SK-N-SH (cell line): ENCODE results near the gene CETP. TPM values are rescaled to one million over a fixed set of nuclear protein-coding genes. Genes with fewer than 3 reads are reported as not detected.
"Not testable (repeated sequence)": the region's sequence is repeated elsewhere in the genome, so short reads cannot be mapped to it uniquely, and the experiment has no call there.

ENCODE experiments used
- CTCF ChIA-PET: fragments of 300-600, 350-600 bp; formaldehyde crosslinking; extraction: SDS; loops from one replicate; lab custom pipeline; 2021; lab: Yijun Ruan, JAX
- POLR2A ChIA-PET: fragments of 350-600 bp; sonication (Branson Sonifier 250); formaldehyde crosslinking; extraction: SDS; loops from one replicate; lab custom pipeline; 2020; ENCODE audit warnings: antibody characterized with exemption, inconsistent platforms; lab: Yijun Ruan, JAX
- DNase-seq: peaks from one replicate; pipeline ENCODE4 v3.0.0; 2012
- H2AFZ ChIP-seq: fragments of 200-600 bp; sonication (generic); 2 replicates; pipeline ENCODE4 v1.8.1; 2016; ENCODE audit warnings: antibody characterized with exemption, mild to moderate bottlenecking, low read depth
- H3F3A ChIP-seq: fragments of 200-600 bp; sonication (generic); replicated peaks from 2 replicates; pipeline ENCODE3; 2016; ENCODE audit warnings: antibody characterized with exemption, mild to moderate bottlenecking; ENCODE audit not compliant: insufficient read depth
- H3K27ac ChIP-seq, 2 experiments: fragments of 200-500 bp in 1 of 2; fragments of 200-600 bp in 1 of 2; sonication (Bioruptor generic) in 1 of 2; sonication (generic), shearing (Covaris generic) in 1 of 2; 2 replicates each; pipeline versions ENCODE4 v1.5.1 to v1.6.1; 2014 to 2016; ENCODE audit warnings: low read depth in 2 of 2, inconsistent platforms in 1 of 2, low read length in 1 of 2, mild to moderate bottlenecking in 1 of 2, mixed read lengths in 1 of 2
- H3K27me3 ChIP-seq: fragments of 200-600 bp; sonication (generic), shearing (Covaris generic); 2 replicates; pipeline ENCODE4 v1.6.1; 2016; ENCODE audit warnings: mixed run types; ENCODE audit not compliant: insufficient read depth
- H3K36me3 ChIP-seq, 2 experiments: fragments of 200-500 bp in 1 of 2; fragments of 200-600 bp in 1 of 2; sonication (Bioruptor generic) in 1 of 2; sonication (generic) in 1 of 2; replicated peaks in 1 of 2; 2 replicates each; pipeline versions ENCODE3 to v1.5.1; 2014 to 2016; ENCODE audit warnings: low read length in 1 of 2, mild to moderate bottlenecking in 1 of 2; ENCODE audit not compliant: insufficient read depth in 2 of 2, control insufficient read depth in 1 of 2
- H3K4me1 ChIP-seq, 2 experiments: fragments of 200-500 bp in 1 of 2; fragments of 200-600 bp in 1 of 2; sonication (Bioruptor generic) in 1 of 2; sonication (generic), shearing (Covaris generic) in 1 of 2; 2 replicates each; pipeline versions ENCODE4 v1.5.1 to v1.6.1; 2014 to 2016; ENCODE audit warnings: low read depth in 1 of 2, low read length in 1 of 2, mixed run types in 1 of 2; ENCODE audit not compliant: insufficient read depth in 2 of 2, control insufficient read depth in 1 of 2
- H3K4me2 ChIP-seq: fragments of 200-600 bp; sonication (generic), shearing (Covaris generic); 2 replicates; pipeline ENCODE4 v1.6.1; 2017; ENCODE audit warnings: mixed run types
- H3K4me3 ChIP-seq, 2 experiments: fragments of 200-500 bp in 1 of 2; fragments of 200-600 bp in 1 of 2; sonication (Bioruptor generic) in 1 of 2; sonication (generic), shearing (Covaris generic) in 1 of 2; 2 replicates each; pipeline versions ENCODE4 v1.5.1 to v1.8.1; 2014 to 2016; ENCODE audit warnings: low read depth in 2 of 2, inconsistent platforms in 1 of 2, low read length in 1 of 2, mild to moderate bottlenecking in 1 of 2, mixed read lengths in 1 of 2, moderate library complexity in 1 of 2
- H3K79me2 ChIP-seq: fragments of 200-600 bp; sonication (generic); 2 replicates; pipeline ENCODE4 v1.8.1; 2017; ENCODE audit warnings: mild to moderate bottlenecking; ENCODE audit not compliant: insufficient read depth
- H3K9ac ChIP-seq: fragments of 200-600 bp; sonication (generic); 2 replicates; pipeline ENCODE4 v1.6.1; 2017; ENCODE audit warnings: mixed run types
- H3K9me2 ChIP-seq: fragments of 200-600 bp; sonication (generic); 2 replicates; pipeline ENCODE4 v1.6.1; 2017; ENCODE audit warnings: mixed run types
- H3K9me3 ChIP-seq: fragments of 200-600 bp; sonication (generic); 2 replicates; pipeline ENCODE4 v1.6.1; 2017; ENCODE audit warnings: mixed run types, mild to moderate bottlenecking, moderate library complexity
- H4K20me1 ChIP-seq: fragments of 200-600 bp; sonication (generic); 2 replicates; pipeline ENCODE4 v1.6.1; 2017; ENCODE audit warnings: mild to moderate bottlenecking, mixed run types; ENCODE audit not compliant: insufficient read depth
- CHD2 ChIP-seq: fragments of 150-350 bp; IDR thresholded peaks from 2 replicates; pipeline ENCODE4 v1.6.1; 2018; ENCODE audit warnings: low read length; ENCODE audit not compliant: partially characterized antibody
- ELF1 ChIP-seq: IDR thresholded peaks from 2 replicates; pipeline ENCODE4 v1.4.0; 2012
- EP300 ChIP-seq, 2 experiments: IDR thresholded peaks; 2 replicates each; pipeline versions ENCODE4 v1.4.0 to v1.6.1; 2012; ENCODE audit warnings: borderline replicate concordance in 1 of 2, low read depth in 1 of 2, low read length in 1 of 2
- GABPA ChIP-seq: IDR thresholded peaks from 2 replicates; pipeline ENCODE4 v1.4.0; 2012; ENCODE audit warnings: low read depth, mild to moderate bottlenecking
- JUND ChIP-seq: IDR thresholded peaks from 2 replicates; pipeline ENCODE4 v1.4.0; 2012
- MEF2A ChIP-seq: IDR thresholded peaks from 2 replicates; pipeline ENCODE4 v1.4.0; 2012; ENCODE audit warnings: low read depth, borderline replicate concordance
- PBX3 ChIP-seq: IDR thresholded peaks from 2 replicates; pipeline ENCODE4; 2012
- POLR2AphosphoS5 ChIP-seq: IDR thresholded peaks from 2 replicates; pipeline ENCODE4 v1.6.1; 2012; ENCODE audit warnings: low read depth, low read length
- SIN3A ChIP-seq: IDR thresholded peaks from 2 replicates; pipeline ENCODE4 v1.6.1; 2012; ENCODE audit warnings: low read depth, mild to moderate bottlenecking, low read length, moderate library complexity, borderline replicate concordance
- USF2 ChIP-seq: fragments of 150-350 bp; IDR thresholded peaks from 2 replicates; pipeline ENCODE4 v1.6.1; 2017; ENCODE audit warnings: antibody characterized with exemption, low read length, low read depth, borderline replicate concordance
- WGBS: methylation state at CpG from one replicate; pipeline ENCODE4 v1.1.6; 2017; ENCODE audit warnings: low lambda C conversion rate; 5-methylcytosine and 5-hydroxymethylcytosine counted together
- polyA plus RNA-seq, 3 experiments: library from polyadenylated mRNA; depleted of rRNA; stranded (reverse); fragments of >200 nt; gene quantifications; 2 replicates each; pipeline ENCODE4 v1.2.3, GENCODE V29; 2012
- TF ChIP-seq, protein P1 (sequence below): IDR thresholded peaks from 2 replicates; pipeline ENCODE4 v1.4.0; 2012; ENCODE audit warnings: low read depth

The CETP gene
- polyA plus RNA-seq, 1 of the 3 experiments (the other 2 are of a cell fraction): not detected

GRCh38 chr16:56972403-56973293, 10.9 kb downstream of the CETP start:
- no peak overlapping the region for H3K9ac ChIP-seq
- no peaks in the 10 kb centered on the region for H3K27me3 ChIP-seq
- H2AFZ ChIP-seq: no peak overlapping the region
- no peaks in the 10 kb centered on the region for H3K9me2 ChIP-seq
- ChIA-PET POLR2A (no interaction called here), CTCF (interaction anchor here (0.6 to 2.9 kb wide), 4 partner anchors 8 to 444 kb away, joined by 3 to 14 read pairs (median 3); partner anchors contain the start of gene CETP)
- H3F3A ChIP-seq: peaks cover 6% of the 10 kb centered on the region
- H3K9me3 ChIP-seq: no peaks in the 10 kb centered on the region
- no peak overlapping the region for H3K27ac ChIP-seq
- H3K4me2 ChIP-seq: no peak overlapping the region
- TF ChIP-seq POLR2AphosphoS5 (no peak), SIN3A (no peak)
- no peaks in the 10 kb centered on the region for H4K20me1 ChIP-seq
- no peaks in the 10 kb centered on the region for H3K36me3 ChIP-seq
- no peaks in the 10 kb centered on the region for H3K79me2 ChIP-seq
- 81% methylated on average over 10 of the region's 18 CpGs for WGBS
- DNase-seq: no peak
- H3K4me1 ChIP-seq: peaks cover 0 to 13% of the 10 kb centered on the region in 2 experiments; a peak in 1 of 4 replicates
- H3K4me3 ChIP-seq: no peak overlapping the region

- Histone ChIP-seq H2AFZ (no peak overlapping the region), H3K27me3 (no peaks in the 10 kb centered on the region), H3K9me2 (no peaks in the 10 kb centered on the region), H4K20me1 (no peaks in the 10 kb centered on the region), H3K9me3 (no peaks in the 10 kb centered on the region), H3K36me3 (no peaks in the 10 kb centered on the region), H3K4me1 (peaks cover 0 to 13% of the 10 kb centered on the region in 2 experiments; a peak in 1 of 4 replicates), H3F3A (peaks cover 6% of the 10 kb centered on the region), H3K4me3 (no peak overlapping the region), H3K79me2 (no peaks in the 10 kb centered on the region), H3K4me2 (no peak overlapping the region), H3K27ac (no peak overlapping the region)
- 86% methylated on average over 9 of the region's 9 CpGs for WGBS
- POLR2A ChIA-PET: no interaction called here
- DNase-seq: no peak
- TF ChIP-seq CHD2 (no peak), JUND (no peak), USF2 (no peak), GABPA (no peak), PBX3 (no peak), MEF2A (no peak), ELF1 (no peak), EP300 (IDR thresholded peaks at IDR 0.05; ENCODE audit: borderline replicate concordance in 1 of 2, low read depth in 1 of 2, low read length in 1 of 2) (no peak)
- TF ChIP-seq, protein P1, sequence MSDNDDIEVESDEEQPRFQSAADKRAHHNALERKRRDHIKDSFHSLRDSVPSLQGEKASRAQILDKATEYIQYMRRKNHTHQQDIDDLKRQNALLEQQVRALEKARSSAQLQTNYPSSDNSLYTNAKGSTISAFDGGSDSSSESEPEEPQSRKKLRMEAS: no peak
- TF ChIP-seq, all 33 proteins: peak for 0
- H3K9ac ChIP-seq: no peak overlapping the region
- CTCF ChIA-PET: interaction anchor here (0.6 to 2.9 kb wide), 2 partner anchors 9 to 444 kb away, joined by 3 to 14 read pairs; no protein-coding TSS in a partner anchor
Observed at GRCh38 chr16:56973294-56973689, 11.5 kb downstream of the CETP start.

DNA sequence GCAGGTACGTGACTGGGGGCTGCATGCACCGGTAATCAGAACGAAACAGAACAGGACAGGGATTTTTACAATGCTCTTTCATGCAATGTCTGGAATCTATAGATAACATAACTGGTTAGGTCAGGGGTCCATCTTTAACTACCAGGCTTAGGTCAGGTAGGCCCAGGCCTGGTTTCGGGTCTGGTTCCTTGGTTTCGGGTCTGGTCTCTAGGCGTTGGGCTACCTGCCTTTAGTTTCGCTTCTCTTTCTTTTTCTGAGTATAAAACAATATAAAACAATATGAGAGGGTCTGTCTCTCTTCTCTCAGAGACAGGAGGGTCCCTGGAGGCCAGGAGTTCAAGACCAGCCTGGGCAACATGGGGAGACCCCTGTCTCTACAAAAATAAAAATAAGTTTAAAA, 12.1 kb downstream of the CETP start:
- H2AFZ ChIP-seq, H3K4me3 ChIP-seq, DNase-seq, H4K20me1 ChIP-seq, POLR2A ChIA-PET, H3K36me3 ChIP-seq, H3K79me2 ChIP-seq, H3K27me3 ChIP-seq, H3K9me3 ChIP-seq, H3K27ac ChIP-seq, H3K4me2 ChIP-seq, H3K9me2 ChIP-seq, H3F3A ChIP-seq, H3K9ac ChIP-seq: not testable (repeated sequence)
- 82% methylated on average over 7 of the region's 7 CpGs for WGBS
- peaks cover 0 to 13% of the 10 kb centered on the region in 2 experiments; a peak in 1 of 4 replicates for H3K4me1 ChIP-seq
- CTCF ChIA-PET: interaction anchor here (2.9 kb wide), 1 partner anchor 10 kb away, joined by 14 read pairs; no protein-coding TSS in a partner anchor
